IPS-18a (cell line): ENCODE results near the gene KL.

ENCODE experiments used
- H3K27ac ChIP-seq: one replicate; pipeline ENCODE4 v1.5.1; 2013; ENCODE audit warnings: low read length
- H3K27me3 ChIP-seq: one replicate; pipeline ENCODE4 v1.6.1; 2013; ENCODE audit warnings: mild to moderate bottlenecking, low read length; ENCODE audit not compliant: control insufficient read depth, insufficient read depth
- H3K36me3 ChIP-seq: one replicate; pipeline ENCODE4 v1.6.1; 2013; ENCODE audit warnings: low read depth, low read length; ENCODE audit not compliant: control insufficient read depth
- H3K4me1 ChIP-seq: one replicate; pipeline ENCODE4 v1.6.1; 2013; ENCODE audit warnings: low read depth, low read length; ENCODE audit not compliant: control insufficient read depth
- H3K4me3 ChIP-seq: one replicate; pipeline ENCODE4 v1.5.1; 2013; ENCODE audit warnings: low read length
- H3K9ac ChIP-seq: one replicate; pipeline ENCODE4 v1.6.1; 2013; ENCODE audit warnings: mild to moderate bottlenecking, low read length, moderate library complexity
- H3K9me3 ChIP-seq: one replicate; pipeline ENCODE4 v1.6.1; 2013; ENCODE audit warnings: low read depth, low read length; ENCODE audit not compliant: control insufficient read depth

KL gene

DNA sequence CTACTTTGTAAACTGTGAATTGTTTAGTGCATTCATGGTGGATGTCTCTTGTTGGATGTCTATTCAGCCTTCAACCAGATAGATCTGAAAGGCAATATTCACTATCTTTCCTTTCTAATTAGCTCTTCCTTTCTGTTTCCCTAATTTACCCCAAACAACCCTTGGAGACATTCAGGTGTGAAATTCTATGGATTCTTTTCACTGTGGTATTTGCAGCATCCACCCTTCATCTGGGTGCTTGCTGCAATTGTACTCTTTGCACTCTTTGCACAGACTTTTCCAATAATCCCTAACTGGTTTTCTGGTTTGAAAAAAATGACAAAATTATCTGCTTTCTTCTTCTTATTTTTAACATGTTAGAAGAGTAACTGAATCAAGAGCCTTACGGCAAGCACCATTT is 56.5 kb downstream of the KL start:
- Histone ChIP-seq H3K27ac (no peak overlapping the region), H3K4me3 (no peak overlapping the region), H3K27me3 (no peaks in the 10 kb centered on the region), H3K9ac (no peak overlapping the region), H3K36me3 (no peaks in the 10 kb centered on the region), H3K4me1 (peaks cover 6% of the 10 kb centered on the region), H3K9me3 (no peaks in the 10 kb centered on the region)

DNA sequence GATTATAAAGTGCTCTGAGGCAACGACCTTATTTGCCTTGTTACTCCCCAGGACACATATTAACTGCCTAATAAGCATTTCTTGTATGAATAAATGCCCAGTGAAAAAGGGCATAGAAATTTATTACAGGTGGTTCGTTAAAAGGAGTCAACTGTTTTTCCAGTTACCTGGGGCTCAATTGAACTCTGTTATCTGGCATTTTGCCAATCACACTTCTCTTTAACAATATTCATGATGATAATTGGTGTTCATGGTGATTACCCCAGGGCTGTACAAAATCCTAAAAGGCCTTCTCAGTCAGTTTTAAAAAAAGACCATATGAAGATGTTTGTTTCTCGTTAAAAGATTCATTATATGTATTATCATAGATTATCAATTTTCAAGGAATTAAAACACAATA is 57.1 kb downstream of the KL start:
- Histone ChIP-seq H3K36me3 (no peaks in the 10 kb centered on the region), H3K4me1 (peaks cover 6% of the 10 kb centered on the region), H3K4me3 (no peak overlapping the region), H3K27ac (no peak overlapping the region), H3K9ac (no peak overlapping the region), H3K27me3 (no peaks in the 10 kb centered on the region), H3K9me3 (no peaks in the 10 kb centered on the region)

- Histone ChIP-seq H3K9ac (no peak overlapping the region), H3K36me3 (no peaks in the 10 kb centered on the region), H3K4me3 (no peak overlapping the region), H3K9me3 (no peaks in the 10 kb centered on the region), H3K4me1 (peaks cover 6% of the 10 kb centered on the region), H3K27ac (no peak overlapping the region), H3K27me3 (no peaks in the 10 kb centered on the region)
Measured at GRCh38 chr13:33076001-33076992, 60.1 kb downstream of the KL start.

GRCh38 chr13:33078263-33078662 is 62.0 kb downstream of the KL start:
- Histone ChIP-seq H3K9me3 (no peaks in the 10 kb centered on the region), H3K4me1 (no peaks in the 10 kb centered on the region), H3K4me3 (no peak overlapping the region), H3K36me3 (no peaks in the 10 kb centered on the region), H3K27ac (no peak overlapping the region), H3K9ac (no peak overlapping the region), H3K27me3 (no peaks in the 10 kb centered on the region)

DNA sequence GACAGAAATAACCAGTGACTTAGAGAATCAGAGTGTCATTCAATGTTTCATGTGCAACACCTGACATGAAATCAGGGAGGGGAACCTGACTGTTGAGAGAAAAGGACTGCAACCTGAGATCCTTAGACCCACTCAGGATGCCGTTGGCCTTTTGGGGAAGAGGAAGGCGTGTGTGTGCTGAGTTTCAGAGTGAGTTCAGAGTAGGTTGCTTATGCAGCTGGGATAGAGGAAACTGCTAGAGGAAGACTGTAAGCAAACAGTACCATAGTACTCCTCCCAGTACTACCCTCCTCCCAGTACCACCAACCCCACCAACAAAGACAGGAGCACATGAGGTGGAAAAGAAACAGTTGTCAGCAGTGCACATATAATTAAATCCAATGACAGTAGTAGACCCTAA is 63.7 kb downstream of the KL start:
- H3K9me3 ChIP-seq: no peaks in the 10 kb centered on the region
- H3K4me1 ChIP-seq: no peaks in the 10 kb centered on the region
- H3K36me3 ChIP-seq: no peaks in the 10 kb centered on the region
- no peaks in the 10 kb centered on the region for H3K27me3 ChIP-seq
- no peak overlapping the region for H3K9ac ChIP-seq
- no peak overlapping the region for H3K27ac ChIP-seq
- no peak overlapping the region for H3K4me3 ChIP-seq

DNA sequence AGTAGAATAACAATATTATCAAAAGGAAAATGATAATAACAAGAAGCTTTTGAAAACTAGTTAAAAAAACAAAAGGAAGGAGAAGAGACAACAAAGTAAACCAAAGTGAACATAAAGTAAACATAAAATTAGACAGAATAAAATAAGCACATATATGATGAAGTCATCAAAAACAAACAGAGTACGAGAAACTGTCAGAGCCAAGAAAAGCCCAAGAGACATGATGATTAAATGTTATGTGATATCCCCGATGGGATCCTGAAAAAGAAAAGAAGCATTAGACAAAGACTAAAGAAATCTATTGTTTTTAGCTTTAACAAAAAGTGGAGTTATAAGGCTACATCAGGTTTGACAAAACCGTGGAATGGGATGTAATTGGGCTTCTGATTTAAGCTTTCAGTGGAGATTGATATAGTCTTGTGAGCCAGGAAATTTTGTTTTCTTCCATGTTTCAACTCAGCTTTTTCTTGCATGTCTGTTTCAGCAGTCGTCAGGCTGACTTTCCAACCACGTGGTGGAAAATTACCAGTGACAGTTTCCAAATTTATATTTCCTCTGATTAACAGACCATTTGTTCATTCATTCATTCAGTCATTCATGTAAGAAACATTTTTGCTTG is 64.9 kb downstream of the KL start:
- H3K4me1 ChIP-seq: no peaks in the 10 kb centered on the region
- no peak overlapping the region for H3K9ac ChIP-seq
- no peak overlapping the region for H3K4me3 ChIP-seq
- H3K27ac ChIP-seq: no peak overlapping the region
- H3K36me3 ChIP-seq: no peaks in the 10 kb centered on the region
- no peaks in the 10 kb centered on the region for H3K27me3 ChIP-seq
- H3K9me3 ChIP-seq: no peaks in the 10 kb centered on the region

GRCh38 chr13:33081666-33082065 is 65.4 kb downstream of the KL start:
- H3K4me1 ChIP-seq: no peaks in the 10 kb centered on the region
- no peaks in the 10 kb centered on the region for H3K36me3 ChIP-seq
- no peak overlapping the region for H3K27ac ChIP-seq
- H3K9ac ChIP-seq: no peak overlapping the region
- H3K27me3 ChIP-seq: no peaks in the 10 kb centered on the region
- no peak overlapping the region for H3K4me3 ChIP-seq
- H3K9me3 ChIP-seq: no peaks in the 10 kb centered on the region

DNA sequence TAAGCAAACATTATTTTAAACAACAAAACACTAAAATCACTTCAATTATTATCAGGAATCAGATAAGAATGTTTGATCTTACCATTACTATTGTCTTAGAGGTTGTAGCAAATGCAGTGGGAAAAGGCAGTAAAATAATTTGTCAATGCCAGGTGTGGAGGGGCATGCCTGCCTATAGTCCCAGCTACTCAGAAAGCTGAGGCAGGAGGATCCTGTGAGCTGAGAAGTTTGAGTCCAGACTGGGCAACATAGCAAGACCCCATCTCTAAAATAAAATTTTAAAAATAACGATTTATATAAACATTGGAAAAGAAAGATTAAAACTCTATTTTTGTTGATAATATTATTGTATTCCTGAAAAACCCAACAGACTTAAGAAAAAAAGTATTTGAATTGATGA is 66.8 kb downstream of the KL start:
- H3K36me3 ChIP-seq: no peaks in the 10 kb centered on the region

GRCh38 chr13:33087091-33087490 is 70.9 kb downstream of the KL start:
- peaks cover under 1% of the 10 kb centered on the region for H3K4me1 ChIP-seq
- no peaks in the 10 kb centered on the region for H3K36me3 ChIP-seq
- H3K4me3 ChIP-seq: no peak overlapping the region
- H3K27ac ChIP-seq: no peak overlapping the region
- no peaks in the 10 kb centered on the region for H3K9me3 ChIP-seq
- no peak overlapping the region for H3K9ac ChIP-seq
- no peaks in the 10 kb centered on the region for H3K27me3 ChIP-seq

More for the DNA sequence above, 66.8 kb downstream of the KL start:
- Histone ChIP-seq H3K9ac (no peak overlapping the region), H3K9me3 (no peaks in the 10 kb centered on the region), H3K27ac (no peak overlapping the region), H3K4me1 (no peaks in the 10 kb centered on the region), H3K4me3 (no peak overlapping the region), H3K27me3 (no peaks in the 10 kb centered on the region)

- no peaks in the 10 kb centered on the region for H3K36me3 ChIP-seq
- H3K9ac ChIP-seq: no peak overlapping the region
- no peak overlapping the region for H3K27ac ChIP-seq
- H3K27me3 ChIP-seq: no peaks in the 10 kb centered on the region
- H3K4me1 ChIP-seq: peaks cover 7% of the 10 kb centered on the region
- H3K9me3 ChIP-seq: no peaks in the 10 kb centered on the region
- no peak overlapping the region for H3K4me3 ChIP-seq
Measured at GRCh38 chr13:33087790-33088189, 71.6 kb downstream of the KL start.

- no peak overlapping the region for H3K4me3 ChIP-seq
- H3K4me1 ChIP-seq: peaks cover 7% of the 10 kb centered on the region
- no peaks in the 10 kb centered on the region for H3K27me3 ChIP-seq
- no peaks in the 10 kb centered on the region for H3K9me3 ChIP-seq
- no peak overlapping the region for H3K27ac ChIP-seq
- H3K36me3 ChIP-seq: no peaks in the 10 kb centered on the region
- H3K9ac ChIP-seq: no peak overlapping the region
Measured at GRCh38 chr13:33089311-33089710, 73.1 kb downstream of the KL start.
